ENCODE results near the gene ZCCHC4. TPM values are rescaled to one million over a fixed set of nuclear protein-coding genes. Genes with fewer than 3 reads are reported as not detected.

The ZCCHC4 gene
- polyA plus RNA-seq, 1 of the 3 experiments (the other 2 are of a cell fraction), result 4.8 TPM

DNA sequence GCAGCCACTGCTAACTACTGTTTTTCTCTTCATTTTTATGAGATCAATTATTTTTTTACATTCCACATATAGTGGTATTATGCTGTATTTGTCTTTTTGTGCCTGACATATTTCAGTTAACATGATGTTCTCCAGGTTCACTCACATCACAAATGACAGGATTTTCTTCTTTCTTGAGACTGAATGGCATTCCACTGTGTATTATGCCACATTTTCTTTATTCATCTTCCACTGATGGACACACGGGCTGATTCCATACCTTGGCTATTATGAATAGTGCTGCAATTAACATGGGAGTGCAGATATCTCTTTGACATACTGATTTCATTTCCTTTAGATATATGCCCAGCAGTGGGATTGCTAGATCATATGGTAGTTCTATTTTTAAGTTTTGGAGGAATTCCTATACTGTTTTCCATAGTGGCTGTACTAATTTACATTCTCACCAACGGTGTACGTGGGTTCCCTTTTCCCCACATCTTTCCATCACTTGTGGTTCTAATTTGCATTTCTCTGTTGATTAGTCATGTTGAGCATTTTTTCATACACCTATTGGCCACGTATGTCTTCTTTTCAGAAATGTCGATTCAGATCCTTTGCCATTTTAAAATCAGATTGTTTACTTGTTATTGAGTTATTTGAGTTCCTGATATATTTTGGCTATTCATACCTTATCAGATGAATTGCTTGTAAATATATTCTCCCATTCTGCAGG is 14.9 kb upstream of the ZCCHC4 start:
- Histone ChIP-seq H3F3A (replicated peaks; ENCODE audit: insufficient read depth) (no peaks in the 10 kb centered on the region), H3K4me3 (ENCODE audit: low read depth in 2 of 2, low read length in 1 of 2) (no peak overlapping the region), H3K9me2 (no peaks in the 10 kb centered on the region), H3K27ac (ENCODE audit: low read depth in 2 of 2, low read length in 1 of 2) (no peak overlapping the region), H3K9me3 (no peaks in the 10 kb centered on the region), H3K79me2 (ENCODE audit: insufficient read depth) (no peaks in the 10 kb centered on the region), H3K4me1 (ENCODE audit: control insufficient read depth in 1 of 2, insufficient read depth in 2 of 2, low read depth in 1 of 2, low read length in 1 of 2) (no peaks in the 10 kb centered on the region), H3K9ac (no peak overlapping the region), H2AFZ (ENCODE audit: low read depth) (no peak overlapping the region), H3K27me3 (ENCODE audit: insufficient read depth) (peaks cover 4% of the 10 kb centered on the region; the same call in 1 of the 2 replicates), H3K36me3 (replicated peaks in 1 of 2; ENCODE audit: control insufficient read depth in 1 of 2, insufficient read depth in 2 of 2, low read length in 1 of 2) (no peaks in the 10 kb centered on the region), H3K4me2 (no peak overlapping the region), H4K20me1 (ENCODE audit: insufficient read depth) (no peaks in the 10 kb centered on the region)
- ChIA-PET POLR2A (no interaction called here), CTCF (interaction anchor here (2.3 kb wide), 1 partner anchor 15 kb away, joined by 16 read pairs; the partner anchor contains the start of gene ZCCHC4)
- no peak for TF ChIP-seq JUND (IDR thresholded peaks at IDR 0.05)
- no peak for TF ChIP-seq RXRA (IDR thresholded peaks at IDR 0.05; ENCODE audit: borderline replicate concordance, low read depth)
- TF ChIP-seq NRF1 (IDR thresholded peaks at IDR 0.05; ENCODE audit: low read depth, low read length), result no peak
- TF ChIP-seq, protein P1, sequence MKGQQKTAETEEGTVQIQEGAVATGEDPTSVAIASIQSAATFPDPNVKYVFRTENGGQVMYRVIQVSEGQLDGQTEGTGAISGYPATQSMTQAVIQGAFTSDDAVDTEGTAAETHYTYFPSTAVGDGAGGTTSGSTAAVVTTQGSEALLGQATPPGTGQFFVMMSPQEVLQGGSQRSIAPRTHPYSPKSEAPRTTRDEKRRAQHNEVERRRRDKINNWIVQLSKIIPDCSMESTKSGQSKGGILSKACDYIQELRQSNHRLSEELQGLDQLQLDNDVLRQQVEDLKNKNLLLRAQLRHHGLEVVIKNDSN (IDR thresholded peaks at IDR 0.05; ENCODE audit: borderline replicate concordance, low read depth), result no peak
- TF ChIP-seq FOXJ3 (CRISPR knock-in tag; IDR thresholded peaks at IDR 0.05), result no peak
- no peak for TF ChIP-seq EZH2phosphoT487 (IDR thresholded peaks at IDR 0.05; ENCODE audit: borderline replicate concordance, low read depth)
- no peak for TF ChIP-seq YY1 (IDR thresholded peaks at IDR 0.05; ENCODE audit: low read depth)
- TF ChIP-seq, protein P2, sequence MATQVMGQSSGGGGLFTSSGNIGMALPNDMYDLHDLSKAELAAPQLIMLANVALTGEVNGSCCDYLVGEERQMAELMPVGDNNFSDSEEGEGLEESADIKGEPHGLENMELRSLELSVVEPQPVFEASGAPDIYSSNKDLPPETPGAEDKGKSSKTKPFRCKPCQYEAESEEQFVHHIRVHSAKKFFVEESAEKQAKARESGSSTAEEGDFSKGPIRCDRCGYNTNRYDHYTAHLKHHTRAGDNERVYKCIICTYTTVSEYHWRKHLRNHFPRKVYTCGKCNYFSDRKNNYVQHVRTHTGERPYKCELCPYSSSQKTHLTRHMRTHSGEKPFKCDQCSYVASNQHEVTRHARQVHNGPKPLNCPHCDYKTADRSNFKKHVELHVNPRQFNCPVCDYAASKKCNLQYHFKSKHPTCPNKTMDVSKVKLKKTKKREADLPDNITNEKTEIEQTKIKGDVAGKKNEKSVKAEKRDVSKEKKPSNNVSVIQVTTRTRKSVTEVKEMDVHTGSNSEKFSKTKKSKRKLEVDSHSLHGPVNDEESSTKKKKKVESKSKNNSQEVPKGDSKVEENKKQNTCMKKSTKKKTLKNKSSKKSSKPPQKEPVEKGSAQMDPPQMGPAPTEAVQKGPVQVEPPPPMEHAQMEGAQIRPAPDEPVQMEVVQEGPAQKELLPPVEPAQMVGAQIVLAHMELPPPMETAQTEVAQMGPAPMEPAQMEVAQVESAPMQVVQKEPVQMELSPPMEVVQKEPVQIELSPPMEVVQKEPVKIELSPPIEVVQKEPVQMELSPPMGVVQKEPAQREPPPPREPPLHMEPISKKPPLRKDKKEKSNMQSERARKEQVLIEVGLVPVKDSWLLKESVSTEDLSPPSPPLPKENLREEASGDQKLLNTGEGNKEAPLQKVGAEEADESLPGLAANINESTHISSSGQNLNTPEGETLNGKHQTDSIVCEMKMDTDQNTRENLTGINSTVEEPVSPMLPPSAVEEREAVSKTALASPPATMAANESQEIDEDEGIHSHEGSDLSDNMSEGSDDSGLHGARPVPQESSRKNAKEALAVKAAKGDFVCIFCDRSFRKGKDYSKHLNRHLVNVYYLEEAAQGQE (IDR thresholded peaks at IDR 0.05; ENCODE audit: low read depth, low read length), result no peak
- TF ChIP-seq, protein P3, sequence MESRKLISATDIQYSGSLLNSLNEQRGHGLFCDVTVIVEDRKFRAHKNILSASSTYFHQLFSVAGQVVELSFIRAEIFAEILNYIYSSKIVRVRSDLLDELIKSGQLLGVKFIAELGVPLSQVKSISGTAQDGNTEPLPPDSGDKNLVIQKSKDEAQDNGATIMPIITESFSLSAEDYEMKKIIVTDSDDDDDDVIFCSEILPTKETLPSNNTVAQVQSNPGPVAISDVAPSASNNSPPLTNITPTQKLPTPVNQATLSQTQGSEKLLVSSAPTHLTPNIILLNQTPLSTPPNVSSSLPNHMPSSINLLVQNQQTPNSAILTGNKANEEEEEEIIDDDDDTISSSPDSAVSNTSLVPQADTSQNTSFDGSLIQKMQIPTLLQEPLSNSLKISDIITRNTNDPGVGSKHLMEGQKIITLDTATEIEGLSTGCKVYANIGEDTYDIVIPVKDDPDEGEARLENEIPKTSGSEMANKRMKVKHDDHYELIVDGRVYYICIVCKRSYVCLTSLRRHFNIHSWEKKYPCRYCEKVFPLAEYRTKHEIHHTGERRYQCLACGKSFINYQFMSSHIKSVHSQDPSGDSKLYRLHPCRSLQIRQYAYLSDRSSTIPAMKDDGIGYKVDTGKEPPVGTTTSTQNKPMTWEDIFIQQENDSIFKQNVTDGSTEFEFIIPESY (IDR thresholded peaks at IDR 0.05; ENCODE audit: borderline replicate concordance, low read depth), result no peak
- no peak for TF ChIP-seq ELF1 (IDR thresholded peaks at IDR 0.05)
- TF ChIP-seq EP300 (IDR thresholded peaks at IDR 0.05; ENCODE audit: borderline replicate concordance in 1 of 2, low read depth in 1 of 2, low read length in 1 of 2), result no peak
- no peak for TF ChIP-seq FOXM1 (IDR thresholded peaks at IDR 0.05; ENCODE audit: low read depth)
- TF ChIP-seq, protein P4, sequence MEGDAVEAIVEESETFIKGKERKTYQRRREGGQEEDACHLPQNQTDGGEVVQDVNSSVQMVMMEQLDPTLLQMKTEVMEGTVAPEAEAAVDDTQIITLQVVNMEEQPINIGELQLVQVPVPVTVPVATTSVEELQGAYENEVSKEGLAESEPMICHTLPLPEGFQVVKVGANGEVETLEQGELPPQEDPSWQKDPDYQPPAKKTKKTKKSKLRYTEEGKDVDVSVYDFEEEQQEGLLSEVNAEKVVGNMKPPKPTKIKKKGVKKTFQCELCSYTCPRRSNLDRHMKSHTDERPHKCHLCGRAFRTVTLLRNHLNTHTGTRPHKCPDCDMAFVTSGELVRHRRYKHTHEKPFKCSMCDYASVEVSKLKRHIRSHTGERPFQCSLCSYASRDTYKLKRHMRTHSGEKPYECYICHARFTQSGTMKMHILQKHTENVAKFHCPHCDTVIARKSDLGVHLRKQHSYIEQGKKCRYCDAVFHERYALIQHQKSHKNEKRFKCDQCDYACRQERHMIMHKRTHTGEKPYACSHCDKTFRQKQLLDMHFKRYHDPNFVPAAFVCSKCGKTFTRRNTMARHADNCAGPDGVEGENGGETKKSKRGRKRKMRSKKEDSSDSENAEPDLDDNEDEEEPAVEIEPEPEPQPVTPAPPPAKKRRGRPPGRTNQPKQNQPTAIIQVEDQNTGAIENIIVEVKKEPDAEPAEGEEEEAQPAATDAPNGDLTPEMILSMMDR (IDR thresholded peaks at IDR 0.05), result no peak
- TF ChIP-seq SMC3 (IDR thresholded peaks at IDR 0.05; ENCODE audit: low read depth, low read length), result no peak
- no peak for TF ChIP-seq FOSL2 (IDR thresholded peaks at IDR 0.05; ENCODE audit: borderline replicate concordance, low read depth)
- TF ChIP-seq MXI1 (IDR thresholded peaks at IDR 0.05; ENCODE audit: low read depth, low read length), result no peak
- no peak for TF ChIP-seq MEF2A (IDR thresholded peaks at IDR 0.05; ENCODE audit: borderline replicate concordance, low read depth)
- no peak for TF ChIP-seq NFIC (IDR thresholded peaks at IDR 0.05; ENCODE audit: borderline replicate concordance)
- TF ChIP-seq GABPA (IDR thresholded peaks at IDR 0.05; ENCODE audit: low read depth), result no peak
- 13% methylated on average over 5 of the region's 5 CpGs for WGBS (ENCODE audit: low lambda C conversion rate)
- no peak for DNase-seq
